K562 (cell line): ENCODE measurements around the gene TTC6. TPM values are rescaled to one million over a fixed set of nuclear protein-coding genes. Genes with fewer than 3 reads are reported as not detected.

Experiments used
- ATAC-seq: fragments of 200-7000 bp; cut with Tn5 transposase; 3 replicates; pipeline ENCODE4 v1.9.1; 2020; ENCODE audit warnings: moderate library complexity
- BruUV-seq: library from RNA; stranded (reverse); fragments of 400-500 nt; replicated peaks from 2 replicates; lab custom pipeline; 2021; lab: Mats Ljungman, UMichigan
- CTCF ChIA-PET: fragments of 300-600 bp; formaldehyde crosslinking; extraction: SDS; loops from one replicate; lab custom pipeline; 2021; ENCODE audit warnings: low intra/inter-chr PET ratio; lab: Yijun Ruan, JAX
- POLR2A ChIA-PET: fragments of 300-600, 350-650 bp; sonication (Branson Sonifier 250); formaldehyde crosslinking; extraction: SDS; loops from one replicate; lab custom pipeline; 2021; ENCODE audit warnings: antibody characterized with exemption, inconsistent platforms; lab: Yijun Ruan, JAX
- DNase-seq, 4 experiments: peaks; one replicate each; pipeline versions ENCODE4 v3.0.0 to v3.0.0-alpha.2; 2011 to 2018; ENCODE audit warnings: low spot score in 3 of 4, mixed read lengths in 3 of 4; ENCODE audit errors: extremely low read depth in 1 of 4
- FAIRE-seq: peaks from 2 replicates; lab custom pipeline; 2011; peaks lifted over from hg19 to GRCh38; lab: Jason Lieb, UNC
- H2AFZ ChIP-seq: 2 replicates; pipeline ENCODE4 v1.6.0; 2011; ENCODE audit warnings: low read depth, low read length, control low read depth, inconsistent platforms
- H3K27ac ChIP-seq: fragments of 200-600 bp; 3 replicates; pipeline ENCODE4 v1.8.0; 2011; ENCODE audit warnings: low read depth, mild to moderate bottlenecking, control low read depth, inconsistent platforms, low read length, moderate library complexity, mixed read lengths; ENCODE audit errors: extremely low read depth
- H3K27me3 ChIP-seq, 2 experiments: fragments of 300-600 bp in 1 of 2; 2 replicates in 1 of 2; 3 replicates in 1 of 2; pipeline versions ENCODE4 v1.6.0 to v1.8.0; 2011; ENCODE audit warnings: inconsistent platforms in 2 of 2, low read length in 2 of 2, mild to moderate bottlenecking in 1 of 2, mixed read lengths in 1 of 2, moderate library complexity in 1 of 2; ENCODE audit not compliant: control insufficient read depth in 2 of 2, insufficient read depth in 2 of 2
- H3K36me3 ChIP-seq: fragments of 300-600 bp; 3 replicates; pipeline ENCODE4 v1.8.0; 2011; ENCODE audit warnings: mild to moderate bottlenecking, low read length, inconsistent platforms; ENCODE audit not compliant: control insufficient read depth, insufficient read depth
- H3K4me1 ChIP-seq, 2 experiments: fragments of 200-600 bp in 1 of 2; replicated peaks in 1 of 2; 2 replicates in 1 of 2; 3 replicates in 1 of 2; pipeline versions ENCODE4 v1.5.1 to v1.8.0; 2011; ENCODE audit warnings: inconsistent platforms in 2 of 2, low read length in 2 of 2, mild to moderate bottlenecking in 1 of 2, mixed read lengths in 1 of 2, moderate library complexity in 1 of 2; ENCODE audit not compliant: control insufficient read depth in 2 of 2, insufficient read depth in 2 of 2
- H3K4me2 ChIP-seq: 2 replicates; pipeline ENCODE4 v1.6.1; 2011; ENCODE audit warnings: low read length, control low read depth, inconsistent platforms, mixed read lengths; ENCODE audit not compliant: insufficient read depth
- H3K4me3 ChIP-seq: fragments of 200-600 bp; sonication (generic), shearing (Covaris generic); 2 replicates; pipeline ENCODE4 v1.5.1; 2016; ENCODE audit warnings: control low read depth, inconsistent platforms
- H3K79me2 ChIP-seq: fragments of 200-600 bp; 3 replicates; pipeline ENCODE4 v1.8.0; 2011; ENCODE audit warnings: low read length, inconsistent platforms; ENCODE audit not compliant: control insufficient read depth, insufficient read depth
- H3K9ac ChIP-seq, 2 experiments: 2 replicates each; pipeline versions ENCODE4 v1.6.0 to v1.6.1; 2011; ENCODE audit warnings: low read depth in 2 of 2, low read length in 2 of 2, control low read depth in 1 of 2, inconsistent platforms in 1 of 2, mild to moderate bottlenecking in 1 of 2, mixed read lengths in 1 of 2; ENCODE audit not compliant: insufficient read depth in 1 of 2
- H3K9me1 ChIP-seq: one replicate; pipeline ENCODE4 v1.6.0; 2011; ENCODE audit warnings: inconsistent platforms, mild to moderate bottlenecking, low read length, moderate library complexity; ENCODE audit not compliant: control insufficient read depth, insufficient read depth
- H3K9me3 ChIP-seq: replicated peaks from 2 replicates; pipeline ENCODE4 v1.5.1; 2011; ENCODE audit warnings: low read depth, low read length, inconsistent platforms; ENCODE audit not compliant: control insufficient read depth, insufficient read depth
- H4K20me1 ChIP-seq: replicated peaks from 2 replicates; pipeline ENCODE4 v1.6.1; 2011; ENCODE audit warnings: low read length, inconsistent platforms, mixed read lengths; ENCODE audit not compliant: control insufficient read depth, insufficient read depth
- ASH1L ChIP-seq: fragments of 450-650 bp; IDR thresholded peaks from 2 replicates; pipeline ENCODE4 v1.6.1; 2018; ENCODE audit warnings: borderline replicate concordance, mild to moderate bottlenecking, low read depth; ENCODE audit not compliant: partially characterized antibody
- CBFA2T3 ChIP-seq: fragments of 450-650 bp; IDR thresholded peaks from 2 replicates; pipeline ENCODE4 v1.6.1; 2017
- FOSL1 ChIP-seq: fragments of 200-800 bp; sonication (Bioruptor generic); conservative IDR thresholded peaks from 2 replicates; pipeline ENCODE4 v1.6.1; 2016; ENCODE audit warnings: missing genetic modification characterization, missing compliant biosample characterization
- GATA2 ChIP-seq: sonication (generic); formaldehyde crosslinking; IDR thresholded peaks from 2 replicates; pipeline ENCODE4 v1.4.0; 2020; ENCODE audit warnings: mild to moderate bottlenecking, missing genetic modification reagents
- MBD1 ChIP-seq: fragments of 250-450 bp; sonication (Bioruptor Pico); IDR thresholded peaks from 2 replicates; pipeline ENCODE4 v1.8.0; 2022; ENCODE audit warnings: inconsistent platforms
- NFRKB ChIP-seq: fragments of 450-650 bp; IDR thresholded peaks from 2 replicates; pipeline ENCODE4 v1.6.1; 2016; ENCODE audit warnings: low read depth
- RBM25 ChIP-seq: fragments of 200-400 bp; formaldehyde crosslinking; IDR thresholded peaks from 2 replicates; pipeline ENCODE4 v1.6.1; 2018; ENCODE audit warnings: low read length, low read depth, moderate library complexity; ENCODE audit not compliant: severe bottlenecking
- SRSF1 ChIP-seq: fragments of 200-400 bp; formaldehyde crosslinking; IDR thresholded peaks from 2 replicates; pipeline ENCODE4 v1.6.1; 2017; ENCODE audit warnings: mild to moderate bottlenecking, low read depth, low read length, moderate library complexity
- THAP7 ChIP-seq: fragments of 250-450 bp; sonication (Bioruptor Pico); IDR thresholded peaks from 2 replicates; pipeline ENCODE4 v1.5.0; 2021
- ZKSCAN3 ChIP-seq: fragments of 250-450 bp; sonication (Bioruptor Pico); IDR thresholded peaks from 2 replicates; pipeline ENCODE4 v1.4.0; 2020
- ZNF274 ChIP-seq: IDR thresholded peaks from 2 replicates; pipeline ENCODE4 v1.6.1; 2011; ENCODE audit warnings: low read depth, mild to moderate bottlenecking, low read length, moderate library complexity, borderline replicate concordance
- ZNF324 ChIP-seq: fragments of 250-450 bp; sonication (Bioruptor Pico); IDR thresholded peaks from 2 replicates; pipeline ENCODE4 v1.4.0; 2020; ENCODE audit warnings: mild to moderate bottlenecking
- ZNF589 ChIP-seq: fragments of 200-800 bp; sonication (Bioruptor generic); IDR thresholded peaks from 2 replicates; pipeline ENCODE4 v1.6.1; 2016; ENCODE audit warnings: low read depth, missing genetic modification characterization, missing compliant biosample characterization
- ZNF644 ChIP-seq: fragments of 200-800 bp; sonication (Bioruptor generic); IDR thresholded peaks from 2 replicates; pipeline ENCODE4 v1.6.1; 2016; ENCODE audit warnings: low read depth, missing genetic modification characterization, missing compliant biosample characterization
- WGBS: fragments of 100-300 bp; shearing (Covaris generic); methylation state at CpG from one replicate; pipeline ENCODE4 v1.1.6; 2016; ENCODE audit warnings: low coverage, mixed read lengths; ENCODE audit not compliant: insufficient coverage; ENCODE audit errors: missing lambda C conversion rate; 5-methylcytosine and 5-hydroxymethylcytosine counted together
- in situ Hi-C: fragments of 300-500 bp; cut with MboI; formaldehyde crosslinking; loops from 4 replicates; pipeline ENCODE4 v1.15.0; 2018; ENCODE audit warnings: inconsistent platforms, mixed read lengths
- intact Hi-C: fragments of 100-400 bp; cut with micrococcal nuclease; formaldehyde crosslinking; loops from 2 replicates; pipeline ENCODE4 v1.14.2; 2022
- polyA plus RNA-seq, 8 experiments: library from polyadenylated mRNA; depleted of rRNA in 4 of 8; stranded (reverse) in 5 of 8; unstranded in 3 of 8; fragments of >200 nt; fragmentation: Nextera tagmentation in 2 of 8; fragmentation: Illumina TruSeq in 1 of 8; extraction: Ambion mirVana in 2 of 8; extraction: Trizol in 1 of 8; gene quantifications; 2 replicates each; pipeline versions ENCODE4 v1.2.1 to v1.2.3, GENCODE V29; 2011 to 2014; ENCODE audit warnings: inconsistent platforms in 1 of 8, missing spikeins in 1 of 8
- total RNA-seq, 7 experiments: library from RNA; depleted of rRNA in 6 of 7; stranded (reverse); fragments of >200 nt in 6 of 7; fragmentation: Illumina TruSeq in 2 of 7; extraction: Trizol in 2 of 7; gene quantifications; 2 replicates each; pipeline versions ENCODE4 v1.2.1 to v1.2.3, GENCODE V29; 2011 to 2021; ENCODE audit warnings: low replicate concordance in 1 of 7
- TF ChIP-seq, protein P1 (sequence below): IDR thresholded peaks from 2 replicates; pipeline ENCODE4 v1.6.1; 2014; ENCODE audit warnings: antibody characterized with exemption
- TF ChIP-seq, protein P2 (sequence below): fragments of 250-450 bp; sonication (Bioruptor Pico); IDR thresholded peaks from 2 replicates; pipeline ENCODE4 v1.9.0; 2021; ENCODE audit warnings: mild to moderate bottlenecking, inconsistent platforms

Gene TTC6
- total and polyA plus RNA-seq, 9 of the 15 experiments (the other 6 are each of a cell fraction or from before 2014, with no cell fraction given), result 0.04 to 0.23 (median 0.08) TPM; not detected in 5

DNA sequence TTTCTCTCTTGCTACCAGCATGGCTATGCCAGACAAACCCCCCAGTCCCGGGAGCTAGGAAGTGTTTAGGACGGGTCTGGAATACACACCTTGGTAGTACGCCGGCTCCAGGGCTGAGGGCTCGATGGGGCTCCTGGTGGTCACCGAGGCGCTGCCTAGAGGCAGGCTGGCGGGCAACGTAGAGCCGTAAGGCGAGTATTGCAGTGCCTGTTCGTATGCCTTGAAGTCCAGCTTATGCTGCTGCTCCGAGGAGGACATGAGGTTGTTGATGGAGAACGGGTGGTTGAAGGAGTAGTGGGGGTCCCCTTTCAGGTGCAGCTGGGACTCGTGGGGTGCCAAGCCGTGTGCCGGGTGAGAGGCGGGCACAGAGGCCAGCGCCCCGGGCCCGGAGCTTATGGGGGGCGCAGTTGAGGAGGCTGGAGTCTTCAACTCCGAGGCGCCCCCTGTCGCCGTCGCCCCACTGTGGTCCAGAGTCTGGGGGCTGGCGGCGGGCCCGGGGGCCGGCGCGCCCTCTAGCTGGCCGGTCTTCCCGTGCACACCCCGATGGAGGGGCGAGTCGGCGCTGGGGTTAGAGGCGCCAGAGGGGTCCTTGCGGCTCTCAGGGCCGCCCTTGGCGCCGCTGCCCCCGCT is 4.0 kb upstream of the TTC6 start (continued):
- no peak for TF ChIP-seq GATA2
- no peak for TF ChIP-seq THAP7 (CRISPR knock-in tag)
- TF ChIP-seq ASH1L, result no peak
- no peak for TF ChIP-seq CBFA2T3
- TF ChIP-seq FOSL1 (tag), result no peak
- TF ChIP-seq ZNF644 (tag), result no peak
- no peak for TF ChIP-seq ZNF274
- TF ChIP-seq, all 486 proteins: peak for 0

DNA sequence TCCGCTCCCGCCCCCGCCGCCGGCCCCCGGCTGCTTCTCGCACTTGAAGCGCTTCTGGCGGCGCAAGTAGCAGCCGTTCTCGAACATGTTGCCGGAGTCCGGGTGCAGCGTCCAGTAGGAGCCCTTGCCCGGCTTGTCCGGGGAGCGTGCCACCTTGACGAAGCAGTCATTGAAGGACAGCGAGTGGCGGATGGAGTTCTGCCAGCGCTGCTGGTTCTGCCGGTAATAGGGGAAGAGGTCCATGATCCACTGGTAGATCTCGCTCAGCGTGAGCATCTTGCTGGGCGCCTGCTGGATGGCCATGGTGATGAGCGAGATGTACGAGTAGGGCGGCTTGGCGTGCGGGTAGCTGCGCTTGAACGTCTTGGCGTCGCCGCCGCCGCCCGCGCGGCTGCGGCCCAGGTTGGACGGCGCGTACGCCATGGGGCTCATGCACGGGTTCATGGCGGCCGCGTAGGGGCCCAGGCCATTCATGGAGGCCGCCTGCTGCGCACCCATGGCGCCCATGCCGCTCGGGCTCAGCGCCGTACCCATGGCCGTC is 3.4 kb upstream of the TTC6 start:
- FAIRE-seq, result no peak
- TF ChIP-seq ZNF589 (no peak), RBM25 (no peak), MBD1 (no peak), NFRKB (no peak), ZKSCAN3 (CRISPR knock-in tag) (no peak), SRSF1 (no peak), ZNF324 (no peak)
- TF ChIP-seq, protein P1, sequence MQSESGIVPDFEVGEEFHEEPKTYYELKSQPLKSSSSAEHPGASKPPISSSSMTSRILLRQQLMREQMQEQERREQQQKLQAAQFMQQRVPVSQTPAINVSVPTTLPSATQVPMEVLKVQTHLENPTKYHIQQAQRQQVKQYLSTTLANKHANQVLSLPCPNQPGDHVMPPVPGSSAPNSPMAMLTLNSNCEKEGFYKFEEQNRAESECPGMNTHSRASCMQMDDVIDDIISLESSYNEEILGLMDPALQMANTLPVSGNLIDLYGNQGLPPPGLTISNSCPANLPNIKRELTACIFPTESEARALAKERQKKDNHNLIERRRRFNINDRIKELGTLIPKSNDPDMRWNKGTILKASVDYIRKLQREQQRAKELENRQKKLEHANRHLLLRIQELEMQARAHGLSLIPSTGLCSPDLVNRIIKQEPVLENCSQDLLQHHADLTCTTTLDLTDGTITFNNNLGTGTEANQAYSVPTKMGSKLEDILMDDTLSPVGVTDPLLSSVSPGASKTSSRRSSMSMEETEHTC, result no peak
- TF ChIP-seq, protein P2, sequence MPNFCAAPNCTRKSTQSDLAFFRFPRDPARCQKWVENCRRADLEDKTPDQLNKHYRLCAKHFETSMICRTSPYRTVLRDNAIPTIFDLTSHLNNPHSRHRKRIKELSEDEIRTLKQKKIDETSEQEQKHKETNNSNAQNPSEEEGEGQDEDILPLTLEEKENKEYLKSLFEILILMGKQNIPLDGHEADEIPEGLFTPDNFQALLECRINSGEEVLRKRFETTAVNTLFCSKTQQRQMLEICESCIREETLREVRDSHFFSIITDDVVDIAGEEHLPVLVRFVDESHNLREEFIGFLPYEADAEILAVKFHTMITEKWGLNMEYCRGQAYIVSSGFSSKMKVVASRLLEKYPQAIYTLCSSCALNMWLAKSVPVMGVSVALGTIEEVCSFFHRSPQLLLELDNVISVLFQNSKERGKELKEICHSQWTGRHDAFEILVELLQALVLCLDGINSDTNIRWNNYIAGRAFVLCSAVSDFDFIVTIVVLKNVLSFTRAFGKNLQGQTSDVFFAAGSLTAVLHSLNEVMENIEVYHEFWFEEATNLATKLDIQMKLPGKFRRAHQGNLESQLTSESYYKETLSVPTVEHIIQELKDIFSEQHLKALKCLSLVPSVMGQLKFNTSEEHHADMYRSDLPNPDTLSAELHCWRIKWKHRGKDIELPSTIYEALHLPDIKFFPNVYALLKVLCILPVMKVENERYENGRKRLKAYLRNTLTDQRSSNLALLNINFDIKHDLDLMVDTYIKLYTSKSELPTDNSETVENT (CRISPR knock-in tag), result no peak

More for the DNA sequence above, 3.4 kb upstream of the TTC6 start:
- peaks cover 2% of the 10 kb centered on the region; the same call in 2 of the 3 replicates for H3K79me2 ChIP-seq
- ChIA-PET CTCF (no interaction called here), POLR2A (no interaction called here)
- H3K4me2 ChIP-seq, result no peak overlapping the region
- H3K27me3 ChIP-seq, result no peaks in the 10 kb centered on the region
- no peaks in the 10 kb centered on the region for H3K9me3 ChIP-seq
- H3K4me1 ChIP-seq, result peaks cover 3 to 25% of the 10 kb centered on the region in 2 experiments; a peak in 4 of 5 replicates
- no peak overlapping the region for H2AFZ ChIP-seq
- BruUV-seq, result no TSS peak
- no peaks in the 10 kb centered on the region for H3K9me1 ChIP-seq
- no peaks in the 10 kb centered on the region for H3K36me3 ChIP-seq
- ATAC-seq (no peak), DNase-seq (no peak)
- no peak overlapping the region for H3K27ac ChIP-seq
- no peak overlapping the region for H3K9ac ChIP-seq
- 98% methylated on average over 16 of the region's 58 CpGs for WGBS
- intact Hi-C loops (no loop called here), in situ Hi-C loops (loop anchor here (25.0 kb wide), 1 partner anchor 330 kb away; no protein-coding TSS in a partner anchor)
- H3K4me3 ChIP-seq, result no peak overlapping the region
- no peaks in the 10 kb centered on the region for H4K20me1 ChIP-seq
